GM12891 (cell line): ENCODE results near the gene LDAH.

Experiments
- POLR2A ChIP-seq: IDR thresholded peaks from 2 replicates; pipeline ENCODE4 v1.6.1; 2011; ENCODE audit warnings: low read depth, low read length, control low read depth
- POLR2AphosphoS5 ChIP-seq: IDR thresholded peaks from 2 replicates; pipeline ENCODE4 v1.6.1; 2011; ENCODE audit warnings: low read depth, low read length, control low read depth
- POU2F2 ChIP-seq: IDR thresholded peaks from 2 replicates; pipeline ENCODE4 v1.6.1; 2011; ENCODE audit warnings: low read depth, mild to moderate bottlenecking, control low read depth, low read length, moderate library complexity
- TAF1 ChIP-seq: IDR thresholded peaks from 2 replicates; pipeline ENCODE4 v1.6.1; 2011; ENCODE audit warnings: low read depth, low read length, control low read depth

- TF ChIP-seq POU2F2 (no peak), POLR2A (no peak), POLR2AphosphoS5 (no peak), TAF1 (no peak)
Observed at GRCh38 chr2:20726913-20727312, 96.0 kb downstream of the LDAH start.
